Neural cell (in vitro differentiated cells): Measurements from ENCODE around the gene UMODL1. TPM values are rescaled to one million over a fixed set of nuclear protein-coding genes. Genes with fewer than 3 reads are reported as not detected.

Experiments
- H2AFZ ChIP-seq: fragments of 200-600, 300-800 bp; sonication (generic), shearing (Covaris generic); 2 replicates; pipeline ENCODE4 v1.6.0; 2014; ENCODE audit warnings: low read depth, mild to moderate bottlenecking, antibody characterized with exemption, low read length, moderate library complexity
- H3F3A ChIP-seq: fragments of 200-600 bp; shearing (Covaris generic); 2 replicates; pipeline ENCODE4 v1.6.1; 2016; ENCODE audit warnings: mild to moderate bottlenecking, moderate library complexity, mixed read lengths, antibody characterized with exemption, low read length; ENCODE audit not compliant: insufficient read depth, poor library complexity, severe bottlenecking
- H3K27ac ChIP-seq: fragments of 200-600, 300-800 bp; sonication (generic), shearing (Covaris generic); 2 replicates; pipeline ENCODE4 v1.5.1; 2014; ENCODE audit warnings: mild to moderate bottlenecking, low read length, moderate library complexity
- H3K27me3 ChIP-seq: fragments of 300-800, 200-600 bp; sonication (generic), shearing (Covaris generic); 2 replicates; pipeline ENCODE4 v1.6.0; 2014; ENCODE audit warnings: mild to moderate bottlenecking, low read depth, low read length, moderate library complexity; ENCODE audit not compliant: insufficient read depth
- H3K36me3 ChIP-seq: fragments of 300-800, 200-600 bp; sonication (generic), shearing (Covaris generic); 2 replicates; pipeline ENCODE4 v1.5.1; 2014; ENCODE audit warnings: mild to moderate bottlenecking, antibody characterized with exemption, low read length, moderate library complexity; ENCODE audit not compliant: insufficient read depth
- H3K4me2 ChIP-seq: fragments of 300-800, 200-600 bp; sonication (generic), shearing (Covaris generic); 2 replicates; pipeline ENCODE4 v1.6.0; 2014; ENCODE audit warnings: mild to moderate bottlenecking, low read length
- H3K4me3 ChIP-seq: fragments of 300-800, 200-600 bp; sonication (generic), shearing (Covaris generic); 2 replicates; pipeline ENCODE4 v1.5.1; 2014; ENCODE audit warnings: mild to moderate bottlenecking, low read length, moderate library complexity
- H3K79me2 ChIP-seq: fragments of 200-600 bp; shearing (Covaris generic); replicated peaks from 2 replicates; pipeline ENCODE4 v1.6.0; 2014; ENCODE audit warnings: mild to moderate bottlenecking, low read length, moderate library complexity; ENCODE audit not compliant: insufficient read depth
- H3K9ac ChIP-seq: fragments of 300-800, 200-600 bp; sonication (generic), shearing (Covaris generic); 2 replicates; pipeline ENCODE4 v1.6.1; 2016; ENCODE audit warnings: mild to moderate bottlenecking, low read length, mixed read lengths
- H3K9me2 ChIP-seq: fragments of 200-600 bp; shearing (Covaris generic); 2 replicates; pipeline ENCODE4 v1.6.1; 2016; ENCODE audit warnings: mild to moderate bottlenecking, low read length, mixed read lengths; ENCODE audit not compliant: insufficient read depth
- H3K9me3 ChIP-seq: fragments of 200-600, 300-800 bp; sonication (generic), shearing (Covaris generic); 2 replicates; pipeline ENCODE4 v1.6.1; 2016; ENCODE audit warnings: mild to moderate bottlenecking, mixed run types, low read length, moderate library complexity, mixed read lengths
- H4K20me1 ChIP-seq: fragments of 200-600 bp; shearing (Covaris generic); 2 replicates; pipeline ENCODE4 v1.6.1; 2016; ENCODE audit warnings: mild to moderate bottlenecking, mixed run types; ENCODE audit not compliant: insufficient read depth
- CTCF ChIP-seq: fragments of 450-650 bp; IDR thresholded peaks from 2 replicates; pipeline ENCODE4 v1.5.1; 2014; ENCODE audit warnings: antibody characterized with exemption, mild to moderate bottlenecking, moderate library complexity; ENCODE audit not compliant: poor library complexity, severe bottlenecking
- EP300 ChIP-seq: fragments of 450-650 bp; conservative IDR thresholded peaks from 2 replicates; pipeline ENCODE4 v1.6.1; 2014; ENCODE audit warnings: antibody characterized with exemption, mild to moderate bottlenecking, moderate library complexity; ENCODE audit not compliant: poor library complexity, severe bottlenecking
- EZH2 ChIP-seq: fragments of 200-600, 300-800 bp; shearing (Covaris generic), sonication (generic); IDR thresholded peaks from 2 replicates; pipeline ENCODE4 v1.6.1; 2014; ENCODE audit warnings: antibody characterized with exemption, low read length, borderline replicate concordance, mild to moderate bottlenecking; ENCODE audit not compliant: insufficient read depth, poor library complexity, severe bottlenecking
- MXI1 ChIP-seq: fragments of 450-650 bp; conservative IDR thresholded peaks from 2 replicates; pipeline ENCODE4 v1.6.1; 2014; ENCODE audit warnings: antibody characterized with exemption, mild to moderate bottlenecking; ENCODE audit not compliant: poor library complexity, severe bottlenecking
- POLR2AphosphoS5 ChIP-seq: IDR thresholded peaks from 2 replicates; pipeline ENCODE4 v1.6.1; 2012
- RAD21 ChIP-seq: fragments of 450-650 bp; conservative IDR thresholded peaks from 2 replicates; pipeline ENCODE4 v1.6.1; 2014; ENCODE audit warnings: antibody characterized with exemption, mild to moderate bottlenecking, moderate library complexity
- SMC3 ChIP-seq: fragments of 450-650 bp; conservative IDR thresholded peaks from 2 replicates; pipeline ENCODE4 v1.6.1; 2014; ENCODE audit warnings: antibody characterized with exemption, mild to moderate bottlenecking, moderate library complexity; ENCODE audit not compliant: poor library complexity
- TAF1 ChIP-seq: IDR thresholded peaks from 2 replicates; pipeline ENCODE4 v1.6.1; 2012; ENCODE audit warnings: low read depth
- polyA plus RNA-seq: library from polyadenylated mRNA; depleted of rRNA; stranded (reverse); fragments of >200 nt; gene quantifications from 2 replicates; pipeline ENCODE4 v1.2.3, GENCODE V29; 2014
- TF ChIP-seq, protein P1 (sequence below): IDR thresholded peaks from 2 replicates; pipeline ENCODE4 v1.6.1; 2012; ENCODE audit warnings: borderline replicate concordance

UMODL1 gene
- polyA plus RNA-seq, 1 donor from 2014 or later: 0.11 TPM

DNA sequence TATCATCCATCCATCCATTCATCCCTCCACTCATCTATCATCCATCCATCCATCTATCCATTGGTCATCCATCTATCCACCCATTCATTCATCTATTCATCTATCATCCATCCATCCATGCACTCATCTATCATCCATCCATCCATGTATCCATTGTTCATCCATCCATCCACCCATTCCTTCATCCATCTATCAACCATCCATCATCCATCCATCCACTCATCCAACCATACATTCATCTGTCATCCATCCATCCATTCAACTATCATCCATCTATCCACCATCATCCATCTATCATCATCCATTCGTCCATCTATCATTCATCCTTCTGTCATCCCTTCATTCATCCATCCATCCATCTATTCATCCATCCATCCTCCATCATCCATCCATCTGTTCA lies 61.1 kb downstream of the UMODL1 start:
- H2AFZ ChIP-seq: no peak overlapping the region
- no peak overlapping the region for H3K27ac ChIP-seq
- H3K4me2 ChIP-seq: no peak overlapping the region
- TF ChIP-seq EP300: no peak
- TF ChIP-seq EZH2: no peak
- TF ChIP-seq MXI1: no peak
- H3K9me2 ChIP-seq: no peaks in the 10 kb centered on the region
- no peaks in the 10 kb centered on the region for H4K20me1 ChIP-seq
- no peaks in the 10 kb centered on the region for H3K36me3 ChIP-seq
- no peak overlapping the region for H3K9ac ChIP-seq
- H3F3A ChIP-seq: no peaks in the 10 kb centered on the region
- no peaks in the 10 kb centered on the region for H3K9me3 ChIP-seq
- H3K79me2 ChIP-seq: no peaks in the 10 kb centered on the region
- H3K4me3 ChIP-seq: no peak overlapping the region
- no peaks in the 10 kb centered on the region for H3K27me3 ChIP-seq

GRCh38 chr21:42133131-42133530 lies 62.0 kb downstream of the UMODL1 start:
- no peak overlapping the region for H3K9ac ChIP-seq
- H3K4me2 ChIP-seq: no peak overlapping the region
- H3K4me3 ChIP-seq: no peak overlapping the region
- H3K36me3 ChIP-seq: no peaks in the 10 kb centered on the region
- no peaks in the 10 kb centered on the region for H3F3A ChIP-seq
- no peaks in the 10 kb centered on the region for H3K9me2 ChIP-seq
- H3K27me3 ChIP-seq: no peaks in the 10 kb centered on the region
- no peaks in the 10 kb centered on the region for H4K20me1 ChIP-seq
- H3K9me3 ChIP-seq: no peaks in the 10 kb centered on the region
- no peaks in the 10 kb centered on the region for H3K79me2 ChIP-seq
- no peak for TF ChIP-seq TAF1
- no peak for TF ChIP-seq RAD21
- no peak for TF ChIP-seq EZH2
- no peak for TF ChIP-seq MXI1
- no peak for TF ChIP-seq CTCF
- no peak for TF ChIP-seq SMC3
- TF ChIP-seq POLR2AphosphoS5: no peak
- TF ChIP-seq, protein P1, sequence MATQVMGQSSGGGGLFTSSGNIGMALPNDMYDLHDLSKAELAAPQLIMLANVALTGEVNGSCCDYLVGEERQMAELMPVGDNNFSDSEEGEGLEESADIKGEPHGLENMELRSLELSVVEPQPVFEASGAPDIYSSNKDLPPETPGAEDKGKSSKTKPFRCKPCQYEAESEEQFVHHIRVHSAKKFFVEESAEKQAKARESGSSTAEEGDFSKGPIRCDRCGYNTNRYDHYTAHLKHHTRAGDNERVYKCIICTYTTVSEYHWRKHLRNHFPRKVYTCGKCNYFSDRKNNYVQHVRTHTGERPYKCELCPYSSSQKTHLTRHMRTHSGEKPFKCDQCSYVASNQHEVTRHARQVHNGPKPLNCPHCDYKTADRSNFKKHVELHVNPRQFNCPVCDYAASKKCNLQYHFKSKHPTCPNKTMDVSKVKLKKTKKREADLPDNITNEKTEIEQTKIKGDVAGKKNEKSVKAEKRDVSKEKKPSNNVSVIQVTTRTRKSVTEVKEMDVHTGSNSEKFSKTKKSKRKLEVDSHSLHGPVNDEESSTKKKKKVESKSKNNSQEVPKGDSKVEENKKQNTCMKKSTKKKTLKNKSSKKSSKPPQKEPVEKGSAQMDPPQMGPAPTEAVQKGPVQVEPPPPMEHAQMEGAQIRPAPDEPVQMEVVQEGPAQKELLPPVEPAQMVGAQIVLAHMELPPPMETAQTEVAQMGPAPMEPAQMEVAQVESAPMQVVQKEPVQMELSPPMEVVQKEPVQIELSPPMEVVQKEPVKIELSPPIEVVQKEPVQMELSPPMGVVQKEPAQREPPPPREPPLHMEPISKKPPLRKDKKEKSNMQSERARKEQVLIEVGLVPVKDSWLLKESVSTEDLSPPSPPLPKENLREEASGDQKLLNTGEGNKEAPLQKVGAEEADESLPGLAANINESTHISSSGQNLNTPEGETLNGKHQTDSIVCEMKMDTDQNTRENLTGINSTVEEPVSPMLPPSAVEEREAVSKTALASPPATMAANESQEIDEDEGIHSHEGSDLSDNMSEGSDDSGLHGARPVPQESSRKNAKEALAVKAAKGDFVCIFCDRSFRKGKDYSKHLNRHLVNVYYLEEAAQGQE: no peak
- no peak for TF ChIP-seq EP300
- no peak overlapping the region for H3K27ac ChIP-seq
- no peak overlapping the region for H2AFZ ChIP-seq
